C4-2B (cell line): ENCODE results near the gene ALDH1L1.
"Not testable (repeated sequence)": the region's sequence is repeated elsewhere in the genome, so short reads cannot be mapped to it uniquely, and the experiment has no call there.

ENCODE experiments used
- ZFX ChIP-seq: fragments of 450-650 bp; IDR thresholded peaks from 2 replicates; pipeline ENCODE4 v1.6.1; 2017
- TF ChIP-seq, protein P1 (sequence below): fragments of 450-650 bp; conservative IDR thresholded peaks from 2 replicates; pipeline ENCODE4 v1.5.1; 2017; ENCODE audit warnings: mild to moderate bottlenecking

DNA sequence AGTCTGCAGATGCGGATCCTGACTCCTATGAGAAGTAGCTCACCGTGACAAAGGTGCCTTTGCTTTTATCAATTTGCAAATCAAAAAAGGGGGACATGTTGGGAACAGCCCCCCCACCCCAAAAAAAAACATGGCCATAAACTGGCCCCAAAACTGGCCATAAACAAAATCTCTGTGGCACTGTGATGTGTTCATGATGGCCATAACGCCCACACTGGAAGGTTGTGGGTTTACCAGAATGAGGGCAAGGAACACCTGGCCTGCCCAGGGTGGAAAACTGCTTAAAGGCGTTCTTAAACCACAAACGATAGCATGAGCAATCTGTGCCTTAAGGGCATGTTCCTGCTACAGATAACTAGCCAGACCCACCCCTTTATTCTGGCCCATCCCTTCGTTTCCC lies 84.1 kb downstream of the ALDH1L1 start:
- TF ChIP-seq, protein P1, sequence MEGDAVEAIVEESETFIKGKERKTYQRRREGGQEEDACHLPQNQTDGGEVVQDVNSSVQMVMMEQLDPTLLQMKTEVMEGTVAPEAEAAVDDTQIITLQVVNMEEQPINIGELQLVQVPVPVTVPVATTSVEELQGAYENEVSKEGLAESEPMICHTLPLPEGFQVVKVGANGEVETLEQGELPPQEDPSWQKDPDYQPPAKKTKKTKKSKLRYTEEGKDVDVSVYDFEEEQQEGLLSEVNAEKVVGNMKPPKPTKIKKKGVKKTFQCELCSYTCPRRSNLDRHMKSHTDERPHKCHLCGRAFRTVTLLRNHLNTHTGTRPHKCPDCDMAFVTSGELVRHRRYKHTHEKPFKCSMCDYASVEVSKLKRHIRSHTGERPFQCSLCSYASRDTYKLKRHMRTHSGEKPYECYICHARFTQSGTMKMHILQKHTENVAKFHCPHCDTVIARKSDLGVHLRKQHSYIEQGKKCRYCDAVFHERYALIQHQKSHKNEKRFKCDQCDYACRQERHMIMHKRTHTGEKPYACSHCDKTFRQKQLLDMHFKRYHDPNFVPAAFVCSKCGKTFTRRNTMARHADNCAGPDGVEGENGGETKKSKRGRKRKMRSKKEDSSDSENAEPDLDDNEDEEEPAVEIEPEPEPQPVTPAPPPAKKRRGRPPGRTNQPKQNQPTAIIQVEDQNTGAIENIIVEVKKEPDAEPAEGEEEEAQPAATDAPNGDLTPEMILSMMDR: not testable (repeated sequence)
- TF ChIP-seq ZFX: not testable (repeated sequence)
